Mesenchymal stem cell (in vitro differentiated cells and primary cell): ENCODE data around the gene DCUN1D2.
A peak's percentile ranks its signal among the peaks of the same experiment; 100 is the strongest.

Source experiments
- DNase-seq: peaks from one replicate; pipeline ENCODE4 v3.0.0-alpha.2; 2013
- H2AFZ ChIP-seq: one replicate; pipeline ENCODE4 v1.6.1; 2013; ENCODE audit warnings: low read depth, mild to moderate bottlenecking, control low read depth, inconsistent platforms, low read length, moderate library complexity
- H2AK5ac ChIP-seq: 2 replicates; pipeline ENCODE4 v1.6.1; 2013; ENCODE audit warnings: low read length, moderate library complexity, mild to moderate bottlenecking, inconsistent platforms; ENCODE audit not compliant: severe bottlenecking
- H2BK120ac ChIP-seq: one replicate; pipeline ENCODE4 v1.6.1; 2013; ENCODE audit warnings: low read depth, mild to moderate bottlenecking, inconsistent platforms, low read length, moderate library complexity
- H2BK12ac ChIP-seq, 2 experiments: one replicate each; pipeline ENCODE4 v1.6.1; 2013; ENCODE audit warnings: inconsistent platforms in 2 of 2, low read length in 2 of 2, mild to moderate bottlenecking in 2 of 2, moderate library complexity in 2 of 2, control low read depth in 1 of 2
- H2BK15ac ChIP-seq: one replicate; pipeline ENCODE4 v1.6.1; 2013; ENCODE audit warnings: mild to moderate bottlenecking, low read depth, inconsistent platforms; ENCODE audit not compliant: poor library complexity, severe bottlenecking
- H2BK5ac ChIP-seq: 2 replicates; pipeline ENCODE4 v1.6.1; 2013; ENCODE audit warnings: low read depth, mild to moderate bottlenecking, low read length, control low read depth, inconsistent platforms; ENCODE audit not compliant: poor library complexity, severe bottlenecking
- H3K14ac ChIP-seq, 2 experiments: one replicate each; pipeline ENCODE4 v1.6.1; 2013; ENCODE audit warnings: inconsistent platforms in 2 of 2, low read length in 2 of 2, control low read depth in 1 of 2, mild to moderate bottlenecking in 1 of 2, moderate library complexity in 1 of 2
- H3K18ac ChIP-seq, 2 experiments: one replicate each; pipeline ENCODE4 v1.6.1; 2013; ENCODE audit warnings: inconsistent platforms in 2 of 2, low read length in 2 of 2, control low read depth in 1 of 2, low read depth in 1 of 2, mild to moderate bottlenecking in 1 of 2
- H3K23ac ChIP-seq, 2 experiments: one replicate each; pipeline ENCODE4 v1.6.1; 2013; ENCODE audit warnings: inconsistent platforms in 2 of 2, low read length in 2 of 2, mild to moderate bottlenecking in 2 of 2, moderate library complexity in 2 of 2, control low read depth in 1 of 2
- H3K27ac ChIP-seq: 2 replicates; pipeline ENCODE4 v1.5.1; 2013; ENCODE audit warnings: mild to moderate bottlenecking, moderate library complexity, low read length, control low read depth, inconsistent platforms; ENCODE audit not compliant: poor library complexity, severe bottlenecking
- H3K27me3 ChIP-seq, 2 experiments: 2 replicates each; pipeline versions ENCODE4 v1.6.1 to v1.7.0; 2013; ENCODE audit warnings: low read length in 2 of 2, mild to moderate bottlenecking in 2 of 2, moderate library complexity in 2 of 2, control low read depth in 1 of 2, inconsistent platforms in 1 of 2; ENCODE audit not compliant: control insufficient read depth in 1 of 2, insufficient read depth in 1 of 2
- H3K36me3 ChIP-seq, 2 experiments: 2 replicates each; pipeline versions ENCODE4 v1.6.1 to v1.7.0; 2013; ENCODE audit warnings: low read length in 2 of 2, control low read depth in 1 of 2, inconsistent platforms in 1 of 2, low read depth in 1 of 2, mild to moderate bottlenecking in 1 of 2; ENCODE audit not compliant: insufficient read depth in 2 of 2, control insufficient read depth in 1 of 2
- H3K4ac ChIP-seq, 2 experiments: one replicate each; pipeline ENCODE4 v1.6.1; 2013; ENCODE audit warnings: inconsistent platforms in 2 of 2, low read length in 2 of 2, mild to moderate bottlenecking in 2 of 2, moderate library complexity in 2 of 2, control low read depth in 1 of 2, low read depth in 1 of 2
- H3K4me1 ChIP-seq: 2 replicates; pipeline ENCODE4 v1.6.1; 2013; ENCODE audit warnings: low read depth, low read length, control low read depth; ENCODE audit not compliant: control insufficient read depth, insufficient read depth
- H3K4me2 ChIP-seq: 2 replicates; pipeline ENCODE4 v1.6.1; 2013; ENCODE audit warnings: low read length, mild to moderate bottlenecking, inconsistent platforms; ENCODE audit not compliant: poor library complexity, severe bottlenecking
- H3K4me3 ChIP-seq, 2 experiments: 2 replicates each; pipeline versions ENCODE4 v1.5.1 to v1.7.0; 2013; ENCODE audit warnings: low read length in 2 of 2, mild to moderate bottlenecking in 2 of 2, control low read depth in 1 of 2, low read depth in 1 of 2; ENCODE audit not compliant: insufficient read depth in 1 of 2
- H3K79me1 ChIP-seq: replicated peaks from 2 replicates; pipeline ENCODE4 v1.6.1; 2013; ENCODE audit warnings: mild to moderate bottlenecking, control low read depth, low read length, inconsistent platforms; ENCODE audit not compliant: poor library complexity, severe bottlenecking
- H3K9ac ChIP-seq: 2 replicates; pipeline ENCODE4 v1.7.0; 2013; ENCODE audit warnings: mild to moderate bottlenecking, low read length, moderate library complexity
- H3K9me3 ChIP-seq: 2 replicates; pipeline ENCODE4 v1.7.0; 2013; ENCODE audit warnings: mild to moderate bottlenecking, low read length; ENCODE audit not compliant: control insufficient read depth
- H4K8ac ChIP-seq: one replicate; pipeline ENCODE4 v1.6.1; 2013; ENCODE audit warnings: inconsistent platforms, mild to moderate bottlenecking, low read length, moderate library complexity
- H4K91ac ChIP-seq: one replicate; pipeline ENCODE4 v1.6.1; 2013; ENCODE audit warnings: mild to moderate bottlenecking, low read length, inconsistent platforms
- WGBS: methylation state at CpG from one replicate; pipeline ENCODE4 v1.1.7; 2013; ENCODE audit warnings: mixed read lengths; 5-methylcytosine and 5-hydroxymethylcytosine counted together

The DCUN1D2 gene

DNA sequence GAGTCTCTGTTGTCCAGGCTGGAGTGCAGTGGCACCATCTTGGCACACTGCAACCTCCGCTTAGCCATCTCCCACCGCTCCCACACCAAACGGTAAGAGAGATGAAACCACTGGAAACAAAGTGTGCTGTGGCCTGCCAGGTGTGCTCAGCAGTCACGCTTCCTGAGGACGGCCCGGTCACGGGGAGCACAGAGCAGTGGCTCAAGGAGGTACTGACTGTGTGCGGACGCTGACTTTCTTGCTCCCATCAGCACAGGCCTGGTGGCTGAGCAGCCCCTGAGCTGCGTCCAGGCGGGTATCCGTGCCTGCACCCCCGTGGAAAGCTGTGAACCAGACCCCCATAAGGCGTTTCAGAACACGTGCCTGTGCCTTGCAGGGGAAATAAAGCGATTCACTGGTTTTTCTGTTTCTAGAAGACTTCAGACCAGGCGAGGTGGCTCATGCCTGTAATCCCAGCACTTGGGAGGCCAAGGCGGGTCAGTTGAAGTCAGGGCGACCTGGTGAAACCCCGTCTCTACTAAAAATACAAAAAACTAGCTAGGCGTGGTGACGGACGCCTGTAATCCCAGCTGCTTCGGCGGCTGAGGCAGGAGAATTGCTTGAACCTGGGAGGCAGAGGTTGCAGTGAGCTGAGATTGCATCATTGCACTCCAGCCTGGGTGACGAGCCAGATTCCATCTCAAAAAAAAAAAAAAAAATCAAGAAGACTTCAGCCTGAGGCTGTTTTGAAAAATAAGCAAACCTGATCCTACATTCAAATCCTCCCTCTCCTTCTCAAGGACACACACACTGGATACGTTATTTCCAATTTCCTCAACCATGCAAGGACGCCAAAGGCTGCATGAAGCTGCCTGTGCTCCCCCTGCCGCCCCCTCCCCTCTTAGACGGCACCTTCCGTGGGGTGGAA lies 62.7 kb downstream of the DCUN1D2 start:
- Histone ChIP-seq H3K36me3 (peaks cover 0 to 21% of the 10 kb centered on the region in 2 experiments), H3K18ac (no peak overlapping the region), H3K23ac (no peak overlapping the region), H4K91ac (no peak overlapping the region), H3K4me2 (no peak overlapping the region), H3K4me1 (peaks cover 4% of the 10 kb centered on the region), H3K14ac (no peak overlapping the region), H2AFZ (no peak overlapping the region), H3K4me3 (no peak overlapping the region), H3K79me1 (no peaks in the 10 kb centered on the region), H2BK12ac (no peak overlapping the region), H2BK15ac (no peak overlapping the region), H4K8ac (no peak overlapping the region), H2AK5ac (no peak overlapping the region), H3K27ac (no peak overlapping the region), H3K9ac (peak overlapping the region; percentile 45), H3K27me3 (no peaks in the 10 kb centered on the region), H3K4ac (no peak overlapping the region), H2BK5ac (no peak overlapping the region), H3K9me3 (no peaks in the 10 kb centered on the region), H2BK120ac (no peak overlapping the region)
- WGBS = 91% methylated on average over 30 of the region's 31 CpGs
- DNase-seq = no peak

DNA sequence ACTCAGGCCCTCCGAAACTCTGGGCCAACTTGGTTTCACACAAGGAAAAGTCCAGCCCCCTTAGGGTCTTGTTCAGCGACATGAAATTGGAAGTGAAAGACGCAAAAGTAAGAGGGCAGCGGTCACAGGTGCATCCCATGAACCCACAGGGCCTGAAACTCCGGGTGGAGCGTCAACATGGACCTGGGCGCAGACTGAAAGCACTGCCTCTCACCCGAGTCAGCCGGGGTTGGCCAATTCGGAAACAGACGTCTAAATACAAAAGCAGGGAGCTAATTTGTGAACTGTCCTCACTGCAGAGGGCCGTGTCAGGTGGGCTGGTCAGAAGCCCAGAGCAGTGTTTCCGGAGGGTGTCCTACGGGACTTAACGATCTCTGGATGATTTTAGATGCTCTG lies 63.9 kb downstream of the DCUN1D2 start:
- Histone ChIP-seq H3K36me3 (peaks cover 0 to 21% of the 10 kb centered on the region in 2 experiments), H3K4me1 (peaks cover 6% of the 10 kb centered on the region), H2BK15ac (no peak overlapping the region), H3K9me3 (no peaks in the 10 kb centered on the region), H3K14ac (no peak overlapping the region), H3K79me1 (no peaks in the 10 kb centered on the region), H3K18ac (no peak overlapping the region), H2AFZ (no peak overlapping the region), H2BK120ac (no peak overlapping the region), H4K91ac (no peak overlapping the region), H3K4me3 (no peak overlapping the region), H3K27me3 (no peaks in the 10 kb centered on the region), H2BK12ac (no peak overlapping the region), H3K23ac (no peak overlapping the region), H4K8ac (no peak overlapping the region), H3K27ac (no peak overlapping the region), H2AK5ac (no peak overlapping the region), H3K9ac (no peak overlapping the region), H3K4me2 (no peak overlapping the region), H3K4ac (no peak overlapping the region), H2BK5ac (no peak overlapping the region)
- 91% methylated on average over 15 of the region's 15 CpGs for WGBS
- no peak for DNase-seq

DNA sequence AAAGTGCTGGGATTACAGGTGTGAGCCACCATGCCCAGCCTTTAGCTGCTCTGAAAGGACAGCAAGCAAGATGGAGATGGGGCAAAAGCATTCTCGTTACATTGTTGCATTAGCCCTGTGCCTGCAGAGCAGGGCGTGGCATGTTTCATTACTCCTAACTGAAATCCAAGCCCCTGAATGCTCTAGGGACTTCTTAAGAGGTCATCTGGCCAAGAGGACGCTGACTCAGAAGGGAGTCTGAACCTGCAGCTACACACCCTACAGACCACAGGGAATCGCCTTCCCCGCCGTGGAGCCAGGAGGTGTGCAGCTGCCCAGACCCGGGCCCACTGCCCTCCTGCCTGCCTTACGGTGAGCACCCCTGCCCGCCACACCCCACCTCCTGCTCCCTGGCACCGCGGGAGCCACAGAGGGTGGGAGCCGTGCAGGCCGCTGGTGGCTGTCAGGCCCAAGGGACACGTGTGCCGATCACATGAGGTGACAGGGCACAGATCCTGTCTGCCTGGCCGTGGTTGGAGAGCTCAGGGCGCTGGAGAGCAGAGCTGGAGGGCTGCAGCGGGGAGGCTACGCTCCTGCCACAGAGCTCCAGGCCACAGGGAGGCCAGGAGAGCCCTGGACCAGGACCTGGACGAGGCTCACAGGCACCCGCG lies 64.4 kb downstream of the DCUN1D2 start:
- Histone ChIP-seq H2BK15ac (no peak overlapping the region), H3K27ac (no peak overlapping the region), H3K4me2 (no peak overlapping the region), H2AK5ac (no peak overlapping the region), H3K4me3 (no peak overlapping the region), H2BK120ac (no peak overlapping the region), H3K23ac (no peak overlapping the region), H3K14ac (no peak overlapping the region), H3K9me3 (no peaks in the 10 kb centered on the region), H2AFZ (no peak overlapping the region), H3K4ac (no peak overlapping the region), H3K36me3 (peaks cover 0 to 20% of the 10 kb centered on the region in 2 experiments), H3K79me1 (no peaks in the 10 kb centered on the region), H3K27me3 (no peaks in the 10 kb centered on the region), H3K18ac (no peak overlapping the region), H4K91ac (no peak overlapping the region), H2BK12ac (no peak overlapping the region), H4K8ac (no peak overlapping the region), H2BK5ac (no peak overlapping the region), H3K9ac (no peak overlapping the region), H3K4me1 (peaks cover 6% of the 10 kb centered on the region)
- 90% methylated on average over 22 of the region's 22 CpGs for whole genome bisulfite sequencing
- no peak for DNase-seq

DNA sequence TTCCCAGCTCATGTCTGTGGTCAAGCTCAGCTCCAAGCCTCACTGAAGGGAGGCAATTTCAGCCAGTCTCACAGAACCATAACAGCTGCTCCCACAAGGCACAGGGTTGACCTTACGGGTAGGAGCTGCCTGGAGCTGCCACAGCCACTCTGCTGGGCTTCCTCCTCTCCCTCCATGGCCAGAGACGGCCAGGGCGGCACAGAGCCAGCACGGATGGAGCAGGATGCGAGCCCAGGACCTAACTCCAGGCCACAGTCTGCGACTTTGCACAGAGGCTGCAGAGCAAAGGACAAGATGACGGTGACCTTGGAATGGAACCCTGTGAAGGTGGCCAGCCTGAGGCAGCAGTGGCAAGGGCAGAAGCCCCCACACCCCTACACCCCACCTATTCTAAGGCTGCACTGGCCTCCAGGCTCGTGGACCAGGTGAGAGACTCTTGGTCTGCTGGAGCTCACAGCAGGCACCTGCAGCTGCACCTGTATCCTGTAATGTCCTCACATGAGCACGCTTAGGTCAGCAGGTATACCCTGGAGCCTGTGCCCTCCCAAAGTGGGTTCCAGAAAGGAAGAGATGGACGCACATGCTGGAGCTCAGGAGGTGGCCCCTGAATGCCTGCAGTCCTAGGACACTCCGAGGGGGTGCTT lies 66.9 kb downstream of the DCUN1D2 start:
- Histone ChIP-seq H3K4me1 (peaks cover 6% of the 10 kb centered on the region), H2BK5ac (no peak overlapping the region), H4K91ac (no peak overlapping the region), H3K9me3 (no peaks in the 10 kb centered on the region), H3K36me3 (peaks cover 0 to 11% of the 10 kb centered on the region in 2 experiments), H3K23ac (no peak overlapping the region), H3K4ac (no peak overlapping the region), H2BK12ac (no peak overlapping the region), H2AFZ (no peak overlapping the region), H4K8ac (no peak overlapping the region), H3K27ac (no peak overlapping the region), H3K14ac (no peak overlapping the region), H3K4me2 (no peak overlapping the region), H3K4me3 (no peak overlapping the region), H2BK15ac (no peak overlapping the region), H2BK120ac (no peak overlapping the region), H3K79me1 (no peaks in the 10 kb centered on the region), H3K18ac (no peak overlapping the region), H3K27me3 (peaks cover 0 to 11% of the 10 kb centered on the region in 2 experiments), H2AK5ac (no peak overlapping the region), H3K9ac (no peak overlapping the region)
- WGBS = 82% methylated on average over 11 of the region's 11 CpGs
- no peak for DNase-seq
